ENCODE data around the gene TMSB15B.
"Not testable (repeated sequence)": the region's sequence is repeated elsewhere in the genome, so short reads cannot be mapped to it uniquely, and the experiment has no call there.

Gene TMSB15B

DNA sequence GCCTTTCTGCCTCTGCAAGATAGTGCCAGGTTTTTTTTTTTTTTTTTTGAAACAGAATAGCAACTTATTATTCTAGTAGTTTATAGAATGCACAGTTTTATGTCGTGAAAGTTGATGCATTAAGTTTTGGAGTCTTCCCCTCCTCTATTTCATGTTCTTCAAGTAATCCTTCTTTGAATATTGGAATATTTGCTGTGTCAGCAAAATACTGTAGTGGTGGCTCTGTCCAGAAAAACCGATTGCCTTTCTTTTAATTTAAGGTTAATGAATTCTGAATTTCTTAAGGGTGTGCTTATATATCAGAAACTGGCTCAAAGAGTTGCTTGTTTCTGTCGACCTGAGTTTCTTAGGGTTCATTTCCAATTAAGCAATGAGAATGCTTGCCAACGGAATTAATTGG is 34.8 kb upstream of the TMSB15B start:
- H3K4me3 ChIP-seq (ENCODE audit: low read length) = no peak overlapping the region
- TF ChIP-seq, protein P1, sequence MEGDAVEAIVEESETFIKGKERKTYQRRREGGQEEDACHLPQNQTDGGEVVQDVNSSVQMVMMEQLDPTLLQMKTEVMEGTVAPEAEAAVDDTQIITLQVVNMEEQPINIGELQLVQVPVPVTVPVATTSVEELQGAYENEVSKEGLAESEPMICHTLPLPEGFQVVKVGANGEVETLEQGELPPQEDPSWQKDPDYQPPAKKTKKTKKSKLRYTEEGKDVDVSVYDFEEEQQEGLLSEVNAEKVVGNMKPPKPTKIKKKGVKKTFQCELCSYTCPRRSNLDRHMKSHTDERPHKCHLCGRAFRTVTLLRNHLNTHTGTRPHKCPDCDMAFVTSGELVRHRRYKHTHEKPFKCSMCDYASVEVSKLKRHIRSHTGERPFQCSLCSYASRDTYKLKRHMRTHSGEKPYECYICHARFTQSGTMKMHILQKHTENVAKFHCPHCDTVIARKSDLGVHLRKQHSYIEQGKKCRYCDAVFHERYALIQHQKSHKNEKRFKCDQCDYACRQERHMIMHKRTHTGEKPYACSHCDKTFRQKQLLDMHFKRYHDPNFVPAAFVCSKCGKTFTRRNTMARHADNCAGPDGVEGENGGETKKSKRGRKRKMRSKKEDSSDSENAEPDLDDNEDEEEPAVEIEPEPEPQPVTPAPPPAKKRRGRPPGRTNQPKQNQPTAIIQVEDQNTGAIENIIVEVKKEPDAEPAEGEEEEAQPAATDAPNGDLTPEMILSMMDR (conservative IDR thresholded peaks at IDR 0.05; ENCODE audit: low read length) = no peak
- no peak for DNase-seq (ENCODE audit: low read depth)

DNA sequence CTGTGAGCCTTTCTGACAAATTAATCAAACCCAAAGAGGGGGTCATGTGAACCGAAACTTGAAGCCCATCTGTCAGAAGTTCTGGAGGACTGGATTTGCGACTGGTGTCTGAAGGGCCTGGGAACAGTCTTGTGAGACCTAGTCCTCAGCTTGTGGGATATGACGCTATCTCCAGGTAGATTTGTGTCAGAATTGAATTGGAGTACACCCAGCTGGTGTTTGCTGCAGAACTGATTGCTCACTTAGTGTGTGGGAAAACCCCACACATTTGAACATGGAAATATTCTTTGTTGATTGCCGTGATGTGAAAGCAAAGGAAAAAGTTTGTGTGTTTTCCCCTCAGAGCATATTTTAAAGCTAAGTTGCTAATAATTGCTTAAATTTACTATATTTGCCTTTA is 30.3 kb upstream of the TMSB15B start:
- TF ChIP-seq, protein P1 (conservative IDR thresholded peaks at IDR 0.05; ENCODE audit: low read length) = no peak
- no peak for DNase-seq (ENCODE audit: low read depth)
- H3K4me3 ChIP-seq (ENCODE audit: low read length) = no peak overlapping the region

DNA sequence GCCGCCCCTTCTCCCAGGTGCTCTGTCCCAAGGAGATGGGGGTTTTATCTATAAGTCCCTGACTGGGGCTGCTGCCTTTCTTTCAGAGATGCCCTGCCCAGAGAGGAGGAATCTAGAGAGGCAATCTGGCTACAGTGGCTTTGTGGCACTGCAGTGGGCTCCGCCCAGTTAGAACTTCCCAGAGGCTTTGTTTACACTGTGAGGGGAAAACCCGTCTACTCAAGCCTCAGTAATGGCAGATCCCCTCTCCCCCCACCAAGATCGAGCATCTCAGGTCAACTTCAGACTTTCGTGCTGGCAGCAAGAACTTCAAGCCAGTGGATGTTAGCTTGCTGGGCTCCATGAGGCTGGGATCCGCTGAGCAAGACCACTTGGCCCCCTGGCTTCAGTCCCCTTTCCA is 22.2 kb upstream of the TMSB15B start:
- not testable (repeated sequence) for DNase-seq (ENCODE audit: low read depth)

DNA sequence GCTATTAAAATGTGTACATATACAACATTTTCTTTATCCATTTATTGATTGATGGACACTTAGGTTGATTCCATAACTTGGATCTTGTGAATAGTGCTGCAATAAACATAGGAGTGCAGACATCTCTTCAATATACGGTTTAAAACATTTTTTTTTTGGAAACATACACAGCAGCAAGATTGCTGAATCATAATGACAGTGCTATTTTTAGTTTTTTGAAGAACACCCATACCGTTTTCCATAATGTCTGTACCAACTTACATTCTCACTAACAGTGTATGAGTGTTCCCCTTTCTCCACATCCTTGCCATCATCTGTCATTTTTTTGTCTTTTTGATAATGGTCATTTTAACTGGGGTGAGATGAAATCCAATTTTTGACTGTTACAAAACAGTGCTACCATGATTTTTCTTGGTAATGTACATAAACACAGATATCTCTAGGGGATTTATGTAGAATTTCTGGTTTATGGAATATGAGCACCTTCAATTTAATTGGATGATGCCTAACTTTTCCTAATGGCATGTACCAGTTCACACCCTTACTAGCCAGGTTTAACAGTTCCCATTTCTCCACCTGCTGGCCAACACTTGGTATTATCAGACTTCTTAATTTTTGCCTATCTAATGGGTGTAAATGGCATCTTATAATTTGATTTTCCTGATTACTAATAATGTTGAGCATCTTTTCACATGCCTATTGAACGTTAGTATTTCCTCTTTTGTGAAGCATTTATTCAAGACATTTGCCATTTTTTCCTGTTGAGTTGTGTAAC is 21.0 kb upstream of the TMSB15B start:
- DNase-seq (ENCODE audit: low read depth) = peak; percentile 53

More for the DNA sequence above, 22.2 kb upstream of the TMSB15B start:
- not testable (repeated sequence) for H3K4me3 ChIP-seq (ENCODE audit: low read length)

DNA sequence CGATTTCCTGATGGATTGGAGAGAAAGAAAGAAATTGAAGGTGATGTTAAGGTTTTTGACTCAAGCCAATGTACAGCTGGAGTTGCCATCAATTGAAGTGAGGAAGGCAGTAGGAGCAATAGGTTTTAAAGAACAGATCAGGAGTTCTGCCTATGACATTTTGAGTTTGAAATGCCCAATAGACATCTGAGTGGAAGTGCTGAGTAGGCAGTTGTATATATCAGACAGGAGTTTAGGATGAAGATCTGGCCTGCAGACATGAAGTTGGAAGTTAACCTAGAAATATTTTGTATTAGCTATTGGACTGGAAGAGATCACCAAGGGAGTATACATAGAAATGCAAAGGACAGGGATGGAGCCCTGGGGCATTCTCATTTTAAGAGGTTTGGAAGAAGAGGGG is 12.9 kb upstream of the TMSB15B start:
- TF ChIP-seq, protein P1 (conservative IDR thresholded peaks at IDR 0.05; ENCODE audit: low read length) = no peak
- no peak for DNase-seq (ENCODE audit: low read depth)
- H3K4me3 ChIP-seq (ENCODE audit: low read length) = no peak overlapping the region

More for the DNA sequence above, 21.0 kb upstream of the TMSB15B start:
- TF ChIP-seq, protein P1 (conservative IDR thresholded peaks at IDR 0.05; ENCODE audit: low read length) = peak; percentile 54
- H3K4me3 ChIP-seq (ENCODE audit: low read length) = no peak overlapping the region

DNA sequence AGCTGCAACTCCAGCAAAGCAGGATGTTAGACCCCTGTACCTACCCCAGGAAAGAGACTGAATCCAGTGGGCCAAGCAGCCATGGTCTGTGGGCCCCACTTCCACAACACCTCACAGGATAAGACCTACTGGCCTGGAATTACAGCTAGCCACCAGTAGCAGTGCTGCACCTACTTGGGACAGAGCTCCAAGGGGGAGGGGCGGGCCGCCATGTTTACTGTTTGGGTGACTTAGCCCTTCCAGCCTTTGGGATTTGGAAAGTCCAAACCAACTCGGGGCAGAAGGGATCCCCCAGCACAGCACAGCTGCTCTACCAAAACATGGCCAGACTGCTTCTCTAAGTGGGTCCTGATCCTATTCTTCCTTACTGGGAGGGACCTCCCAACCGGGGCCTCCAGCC is 9.1 kb upstream of the TMSB15B start:
- no peak overlapping the region for H3K4me3 ChIP-seq (ENCODE audit: low read length)
- DNase-seq (ENCODE audit: low read depth) = no peak
- TF ChIP-seq, protein P1 (conservative IDR thresholded peaks at IDR 0.05; ENCODE audit: low read length) = no peak

DNA sequence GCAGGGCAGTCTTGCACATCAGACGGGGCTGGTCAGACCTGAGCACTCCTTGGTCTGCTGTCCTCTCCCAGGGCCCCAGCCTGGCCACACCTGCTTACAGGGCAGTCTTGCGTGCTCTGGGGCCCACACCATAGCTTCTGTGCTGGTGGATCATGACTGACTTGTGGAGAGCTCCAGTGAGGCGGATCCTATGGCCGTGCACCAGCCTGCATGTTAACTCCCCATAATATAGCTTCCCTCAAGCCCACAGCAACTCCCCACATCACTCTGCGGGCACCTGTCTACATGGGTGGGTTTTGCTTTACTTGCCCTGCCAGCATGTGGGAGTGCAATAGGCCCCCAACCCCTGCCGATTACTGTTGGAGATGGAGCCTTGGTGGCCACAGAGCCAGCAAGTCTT is 8.2 kb upstream of the TMSB15B start:
- DNase-seq (ENCODE audit: low read depth) = no peak
- H3K4me3 ChIP-seq (ENCODE audit: low read length) = no peak overlapping the region
- TF ChIP-seq, protein P1 (conservative IDR thresholded peaks at IDR 0.05; ENCODE audit: low read length) = no peak

DNA sequence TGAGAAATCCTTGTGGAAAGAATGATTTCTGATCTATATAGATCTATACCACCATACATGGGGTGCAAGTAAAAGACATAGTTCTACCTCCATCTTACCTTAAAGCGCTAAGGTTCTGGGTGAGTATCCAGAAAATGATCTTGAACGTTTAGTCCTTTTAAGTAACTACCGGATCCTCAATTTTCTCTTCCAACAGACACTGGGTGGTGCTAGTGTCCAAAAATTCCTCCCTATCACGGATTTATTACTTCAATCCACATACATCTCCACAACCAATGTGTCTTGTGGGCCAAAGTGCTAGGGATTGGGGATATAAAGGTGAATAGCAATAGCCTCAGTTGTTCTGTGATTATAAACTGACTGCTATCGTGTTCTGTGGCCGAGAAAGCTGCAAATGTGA is 1.8 kb upstream of the TMSB15B start:
- H3K4me3 ChIP-seq (ENCODE audit: low read length); DNase-seq (ENCODE audit: low read depth): not testable (repeated sequence)

DNA sequence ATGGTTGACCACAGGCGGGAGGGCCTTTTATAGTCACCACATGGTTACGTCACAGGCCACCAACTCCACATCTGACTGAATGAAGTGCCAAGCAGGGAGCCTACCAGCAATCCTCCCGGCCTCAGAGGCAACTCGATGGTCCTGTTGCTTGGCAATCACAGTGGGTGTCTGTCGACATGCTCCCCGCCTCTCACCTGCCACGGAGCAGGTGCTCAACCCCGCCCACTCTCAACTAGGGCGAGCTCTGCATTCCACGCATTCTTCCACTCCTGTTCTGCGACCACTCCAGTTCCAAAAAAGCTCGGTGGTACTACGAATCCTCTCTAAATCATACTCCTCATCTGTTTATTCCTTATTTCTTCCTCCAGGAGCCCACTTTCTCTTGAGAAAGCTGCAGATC is 21.1 kb downstream of the TMSB15B start:
- not testable (repeated sequence) for DNase-seq (ENCODE audit: low read depth)

More for the DNA sequence above, 21.1 kb downstream of the TMSB15B start:
- not testable (repeated sequence) for H3K4me3 ChIP-seq (ENCODE audit: low read length)
